HPDE6-E6E7 (cell line): ENCODE data around the gene ZNF577.
A peak's percentile ranks its signal among the peaks of the same experiment; 100 is the strongest.
"Not testable (repeated sequence)": the region's sequence is repeated elsewhere in the genome, so short reads cannot be mapped to it uniquely, and the experiment has no call there.

ENCODE experiments used
- DNase-seq: peaks from one replicate; pipeline ENCODE4 v3.0.0; 2011; ENCODE audit warnings: missing footprints; ENCODE audit errors: extremely low spot score

The ZNF577 gene

DNA sequence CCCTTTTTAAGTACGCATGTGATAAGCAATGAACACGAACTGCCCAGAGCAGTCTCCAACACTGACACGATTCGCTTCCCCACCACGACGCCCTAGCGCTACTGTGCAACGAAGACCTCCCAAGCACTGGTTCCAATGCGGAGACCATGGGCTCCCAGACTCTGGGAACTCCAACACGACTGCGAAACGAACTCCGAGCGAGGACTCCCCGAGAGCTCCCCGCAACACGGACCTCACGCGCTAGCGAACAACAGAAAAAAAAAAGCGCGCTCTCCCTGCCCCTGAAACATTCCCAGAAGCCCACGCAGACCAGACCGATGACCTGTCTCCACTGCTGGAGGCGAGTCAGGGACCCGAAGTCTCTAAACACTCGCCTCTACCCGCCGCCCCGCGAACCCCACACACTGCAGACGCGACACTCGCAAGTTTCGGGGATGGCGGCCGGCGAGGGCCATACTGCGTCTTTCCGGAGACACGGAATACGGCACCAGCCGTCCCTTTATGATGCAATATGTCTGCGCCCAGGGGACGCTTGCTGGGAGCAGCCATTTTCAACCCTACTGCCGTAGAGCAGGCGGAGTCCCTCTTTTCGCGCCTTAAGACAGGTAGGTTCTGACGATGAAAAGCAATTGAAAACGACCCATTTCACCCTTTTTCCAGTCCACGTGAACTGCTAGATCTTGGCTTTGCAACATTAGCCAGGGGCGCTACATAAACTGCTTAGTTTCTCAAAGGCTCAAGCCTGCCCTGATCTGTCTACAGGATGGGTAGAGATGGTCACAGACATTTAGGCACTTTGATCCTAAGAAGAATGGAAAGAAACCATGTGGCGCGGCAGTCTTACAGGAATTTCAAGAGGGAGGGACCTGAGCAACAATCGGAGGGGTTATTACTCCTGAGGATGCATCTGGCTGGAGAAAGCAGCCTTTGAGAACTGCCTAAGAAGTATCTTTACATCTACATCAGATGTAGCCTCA, at the start of gene ZNF577:
Gene ZNF577 (minus strand): TSS at position 430 of the 977 bp plus-strand sequence. CDS start 7,569 bp downstream, outside the sequence.
- DNase-seq = peak; percentile 91

DNA sequence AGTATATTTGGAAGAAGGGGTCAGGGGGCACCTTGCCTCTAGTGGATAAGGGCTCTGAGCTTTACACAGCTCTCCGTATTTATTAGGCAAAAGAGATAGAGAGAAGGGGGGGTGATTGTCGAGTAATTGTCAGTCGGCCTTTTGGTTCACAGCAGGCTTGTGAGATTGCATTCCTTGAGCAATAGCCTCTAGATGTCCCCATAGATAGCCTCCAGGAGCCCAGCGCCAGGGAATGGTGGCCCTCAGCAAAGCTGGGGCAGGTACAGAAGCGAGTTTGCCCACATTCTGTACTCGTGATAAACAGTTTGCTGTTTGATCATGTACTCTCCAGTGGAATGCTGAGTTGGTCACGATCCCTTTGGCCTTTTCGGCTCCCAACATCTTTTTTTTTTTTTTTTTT, 44.2 kb upstream of the ZNF577 start:
- DNase-seq = no peak

GRCh38 chr19:51927859-51928258, 40.1 kb upstream of the ZNF577 start:
- DNase-seq = no peak

DNA sequence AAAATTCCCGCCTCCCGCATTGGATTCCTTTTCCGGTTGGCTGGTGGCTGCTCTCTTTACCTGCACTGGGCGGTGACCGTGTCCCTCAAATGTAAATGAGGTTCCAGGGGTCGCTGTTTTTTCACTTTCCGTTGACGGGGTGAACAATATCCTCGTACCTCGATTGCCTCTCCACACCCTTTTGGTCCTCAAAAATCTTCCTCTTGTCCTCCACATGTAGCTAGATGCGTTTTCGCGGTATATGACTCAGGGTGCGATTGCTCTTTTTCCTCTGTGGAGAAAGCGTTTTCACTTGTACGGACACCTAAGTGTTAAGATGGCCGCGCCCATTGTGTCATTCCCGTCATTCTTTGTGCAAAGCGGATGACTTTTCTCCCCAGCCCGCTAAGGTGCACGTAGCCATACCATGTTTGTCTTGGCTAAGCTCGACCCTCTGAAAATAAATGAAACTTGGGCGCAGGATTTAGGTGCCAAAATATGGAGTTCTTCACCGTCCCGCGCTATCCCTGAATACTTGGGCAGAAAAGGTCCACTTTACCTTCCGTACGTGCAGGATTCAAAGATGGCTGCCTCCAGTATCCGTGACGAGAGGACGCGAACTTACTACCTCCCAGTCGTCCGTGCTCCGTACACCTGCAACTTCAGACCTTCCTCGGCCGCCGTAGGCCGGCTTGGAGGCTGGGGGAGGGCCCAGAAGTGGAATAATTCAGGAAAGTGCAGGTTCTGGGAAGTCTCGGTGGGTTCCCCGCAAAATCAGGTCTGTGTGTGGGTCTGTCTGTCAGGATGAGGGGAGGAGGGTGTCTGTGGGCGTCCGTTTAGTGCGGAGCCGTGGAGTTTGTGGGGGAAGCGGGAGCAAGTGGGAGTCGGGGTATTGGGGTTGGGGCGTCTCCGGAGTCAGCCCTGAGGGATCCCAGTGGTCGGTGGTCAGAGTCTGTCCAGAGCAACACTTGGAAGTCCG, 39.3 kb upstream of the ZNF577 start, which contains the start of gene ZNF613:
Gene ZNF613 (plus strand): TSS at position 689 of the 958 bp plus-strand sequence. CDS start 8,749 bp downstream, outside the sequence.
- DNase-seq = peak; percentile 88

- DNase-seq = no peak
Observed at GRCh38 chr19:51926426-51926783, 38.7 kb upstream of the ZNF577 start.

GRCh38 chr19:51921949-51922348, 34.2 kb upstream of the ZNF577 start:
- no peak for DNase-seq

DNA sequence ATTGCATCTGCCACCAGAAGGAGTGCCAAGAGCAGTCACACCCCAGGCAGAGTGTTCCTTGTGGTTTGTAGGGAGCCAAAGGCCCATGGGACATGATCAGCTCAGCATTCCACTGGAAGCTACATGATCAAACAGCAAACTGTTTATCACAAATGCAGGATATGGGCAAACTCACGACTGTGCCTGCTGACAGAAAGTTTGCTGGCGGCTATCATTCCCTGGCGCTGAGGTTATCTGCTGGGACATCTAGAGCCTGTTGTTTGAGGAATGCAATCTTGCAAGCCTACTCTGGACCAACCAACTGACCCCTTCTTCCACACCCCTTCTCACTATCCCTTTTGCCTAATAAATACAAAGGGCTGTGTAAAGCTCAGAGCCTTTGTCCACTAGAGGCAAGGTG, 31.9 kb upstream of the ZNF577 start:
- DNase-seq = no peak

GRCh38 chr19:51916167-51916566, 28.4 kb upstream of the ZNF577 start:
- no peak for DNase-seq

DNA sequence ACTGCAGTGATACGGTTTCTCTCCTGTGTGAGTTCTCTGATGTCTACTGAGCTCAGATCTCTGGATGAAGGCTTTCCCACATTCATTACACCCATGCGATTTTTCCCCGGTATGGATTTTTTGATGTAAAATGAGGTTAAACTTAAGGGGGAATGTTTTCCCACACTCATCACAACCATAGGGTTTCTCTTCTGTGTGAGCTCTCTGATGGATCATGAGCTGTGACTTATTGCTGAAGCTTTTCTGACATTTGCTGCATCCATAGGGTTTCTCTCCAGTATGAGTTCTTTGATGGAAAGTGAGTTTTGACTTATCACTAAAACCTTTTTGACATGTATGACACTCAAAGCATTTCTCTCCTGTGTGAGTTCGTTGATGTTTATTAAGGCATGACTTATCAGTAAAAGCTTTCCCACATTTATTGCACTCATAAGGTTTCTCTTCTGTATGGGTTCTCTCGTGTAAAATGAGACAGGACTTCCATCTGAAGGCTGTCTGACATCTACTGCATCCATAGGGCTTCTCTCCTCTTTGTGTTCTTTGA, 27.6 kb upstream of the ZNF577 start:
- DNase-seq = no peak

DNA sequence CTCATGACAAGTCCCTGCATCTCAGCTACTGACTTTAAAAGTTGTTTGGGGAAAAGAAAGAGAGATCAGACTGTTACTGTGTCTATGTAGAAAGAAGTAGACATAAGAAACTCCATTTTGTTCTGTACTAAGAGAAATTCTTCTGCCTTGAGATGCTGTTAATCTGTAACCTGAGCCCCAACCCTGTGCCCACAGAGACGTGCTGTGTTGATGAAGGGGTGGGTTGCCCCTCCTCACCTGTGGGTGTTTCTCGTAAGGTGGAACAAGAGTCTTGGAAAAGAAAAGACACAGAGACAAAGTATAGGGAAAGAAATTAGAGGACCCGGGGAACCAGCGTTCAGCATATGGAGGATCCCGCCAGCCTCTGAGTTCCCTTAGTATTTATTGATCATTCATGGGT, 20.2 kb upstream of the ZNF577 start:
- not testable (repeated sequence) for DNase-seq

DNA sequence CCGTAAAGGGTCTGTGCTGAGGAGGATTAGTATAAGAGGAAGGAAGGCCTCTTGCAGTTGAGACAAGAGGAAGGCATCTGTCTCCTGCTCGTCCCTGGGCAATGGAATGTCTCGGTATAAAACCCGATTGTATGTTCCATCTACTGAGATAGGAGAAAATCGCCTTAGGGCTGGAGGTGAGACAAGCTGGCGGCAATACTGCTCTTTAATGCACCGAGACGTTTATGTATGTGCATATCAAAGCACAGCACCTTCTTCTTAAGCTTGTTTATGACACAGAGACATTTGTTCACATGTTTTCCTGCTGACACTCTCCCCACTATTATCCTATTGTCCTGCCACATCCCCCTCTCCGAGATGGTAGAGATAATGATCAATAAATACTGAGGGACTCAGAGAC, 18.4 kb upstream of the ZNF577 start:
- not testable (repeated sequence) for DNase-seq

- DNase-seq = not testable (repeated sequence)
Observed at GRCh38 chr19:51905639-51906038, 17.9 kb upstream of the ZNF577 start.

DNA sequence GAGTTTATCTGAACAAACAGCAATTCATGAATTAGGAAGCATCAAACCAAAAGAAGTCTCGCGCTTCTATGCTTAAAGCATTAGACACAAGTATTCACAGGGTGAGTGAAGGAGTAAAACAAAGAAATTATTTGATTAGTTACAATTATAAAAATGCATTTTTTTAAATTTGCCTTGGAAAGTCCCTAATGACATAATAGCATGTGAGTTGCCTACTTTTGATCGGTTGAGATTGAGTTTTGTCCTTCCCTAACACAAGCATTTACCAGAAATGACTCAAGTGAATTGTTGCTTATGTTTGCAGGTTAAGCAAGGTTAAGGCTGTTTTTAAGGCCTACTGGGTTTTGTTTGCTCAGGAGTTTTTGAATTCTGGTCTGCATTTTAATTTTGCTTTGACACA, 17.5 kb upstream of the ZNF577 start:
- DNase-seq = no peak

DNA sequence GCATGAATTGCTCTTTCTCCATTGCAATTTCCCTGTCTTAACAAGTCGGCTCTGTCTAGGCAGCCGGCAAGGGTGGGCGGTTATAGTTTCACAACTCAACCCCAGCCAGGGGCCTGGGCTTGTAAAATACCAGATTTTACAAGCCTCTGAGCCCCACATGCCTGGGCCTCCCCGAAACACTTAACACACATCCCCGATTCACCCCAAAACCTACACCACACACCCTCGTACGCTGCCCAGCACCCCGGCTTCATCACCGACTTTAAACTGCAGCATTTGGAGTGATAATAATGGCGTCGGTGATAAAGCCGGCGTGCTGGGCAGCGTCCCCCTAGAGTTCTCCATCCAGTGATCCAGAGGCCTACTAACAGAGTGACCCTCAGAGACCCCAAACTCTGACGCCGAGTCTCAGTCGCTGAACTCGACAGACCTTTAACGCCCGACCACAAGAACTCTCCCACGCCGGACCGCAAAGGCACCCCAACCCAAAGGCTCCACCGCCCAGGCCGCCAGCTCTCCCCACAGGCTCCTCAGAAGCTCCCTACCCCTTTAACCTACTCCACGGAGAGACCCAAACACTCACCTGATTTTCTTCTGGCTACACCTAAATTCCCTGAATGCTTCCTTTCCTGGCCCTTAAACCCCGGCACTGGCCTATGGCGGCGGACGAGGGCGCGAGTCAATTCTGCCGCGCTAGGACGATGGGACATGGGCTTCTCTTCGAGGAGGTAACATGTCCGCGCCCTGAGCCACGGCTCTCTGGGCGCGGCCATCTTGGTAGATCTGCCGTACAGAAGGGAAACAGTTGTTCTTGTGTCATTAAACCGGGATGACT, 16.8 kb upstream of the ZNF577 start, which contains the start of gene ZNF649:
Gene ZNF649 (minus strand): TSS at position 687 of the 835 bp plus-strand sequence. CDS start 4,910 bp downstream, outside the sequence.
- peak; percentile 85 for DNase-seq

GRCh38 chr19:51903192-51903591, 15.4 kb upstream of the ZNF577 start:
- no peak for DNase-seq

GRCh38 chr19:51901860-51902259, 14.1 kb upstream of the ZNF577 start:
- no peak for DNase-seq

DNA sequence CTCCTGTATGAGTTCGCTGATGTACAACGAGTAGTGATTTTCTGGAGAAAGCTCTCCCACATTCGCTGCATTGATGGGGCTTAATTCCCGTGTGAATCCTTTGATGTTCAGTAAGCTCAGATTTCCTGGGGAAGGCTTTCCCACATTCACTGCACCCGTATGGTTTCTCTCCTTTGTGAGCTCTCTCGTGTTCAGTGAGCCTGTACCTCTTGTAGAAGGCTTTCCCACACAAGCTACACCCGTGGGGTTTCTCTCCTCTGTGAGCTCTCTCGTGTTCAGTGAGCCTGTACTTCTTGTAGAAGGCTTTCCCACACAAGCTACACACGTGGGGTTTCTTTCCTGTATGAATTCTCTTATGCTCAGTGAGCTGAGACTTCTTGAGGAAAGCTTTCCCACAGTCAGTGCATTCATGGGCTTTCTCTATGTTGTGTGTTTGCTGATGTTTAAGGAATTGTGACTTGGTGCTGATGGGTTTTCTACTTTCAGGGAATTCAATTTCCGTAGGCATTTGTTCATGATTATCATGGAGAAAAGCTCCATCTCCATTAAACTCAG, 3.5 kb upstream of the ZNF577 start:
- no peak for DNase-seq

- DNase-seq = no peak
Observed at GRCh38 chr19:51889934-51890333, 2.2 kb upstream of the ZNF577 start.

DNA sequence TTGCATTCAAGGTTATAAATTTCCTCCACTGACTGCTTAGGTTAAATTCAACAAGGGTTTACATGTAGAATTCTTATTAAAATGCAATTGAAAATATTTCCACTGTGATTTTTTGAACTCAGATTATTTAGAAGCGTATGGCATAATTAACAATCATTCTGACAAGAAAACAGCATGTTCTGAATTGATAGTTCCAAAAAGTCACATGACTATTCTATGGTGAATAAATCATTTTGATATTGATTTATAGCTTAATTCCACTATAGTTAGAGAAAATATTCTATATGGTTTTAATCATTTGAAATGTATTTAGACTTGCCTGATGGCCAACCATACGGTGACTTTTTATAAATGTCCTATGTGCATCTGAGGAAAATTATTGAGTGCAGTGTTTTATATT, 3.0 kb downstream of the ZNF577 start:
- no peak for DNase-seq

GRCh38 chr19:51882518-51882917, 5.2 kb downstream of the ZNF577 start:
- no peak for DNase-seq
